Stimulated activated CD8-positive, alpha-beta memory T cell treated with anti-CD3 and anti-CD28 coated beads, Interleukin-7, amount 100 ng/mL, for 24 hours (primary cell): ENCODE data around the gene ULK2.
"Not testable (repeated sequence)": the region's sequence is repeated elsewhere in the genome, so short reads cannot be mapped to it uniquely, and the experiment has no call there.

ENCODE experiments used
- DNase-seq: peaks from one replicate; pipeline ENCODE4 v3.0.0-alpha.2; 2020; ENCODE audit warnings: low read depth

ULK2 gene

GRCh38 chr17:19865021-19865420 lies 2.7 kb downstream of the ULK2 start:
- DNase-seq: no peak

- DNase-seq: not testable (repeated sequence)
Measured at GRCh38 chr17:19860647-19861177, 7.0 kb downstream of the ULK2 start.

GRCh38 chr17:19857640-19858039 lies 10.1 kb downstream of the ULK2 start:
- DNase-seq: no peak

GRCh38 chr17:19833914-19834313 lies 33.8 kb downstream of the ULK2 start:
- DNase-seq: no peak

GRCh38 chr17:19830061-19830460 lies 37.7 kb downstream of the ULK2 start:
- DNase-seq: no peak

- DNase-seq: no peak
Measured at GRCh38 chr17:19812407-19812806, 55.3 kb downstream of the ULK2 start.

- no peak for DNase-seq
Measured at GRCh38 chr17:19805006-19805405, 62.7 kb downstream of the ULK2 start.

- DNase-seq: no peak
Measured at GRCh38 chr17:19800571-19800970, 67.2 kb downstream of the ULK2 start.

- no peak for DNase-seq
Measured at GRCh38 chr17:19799796-19800195, 67.9 kb downstream of the ULK2 start.

GRCh38 chr17:19796457-19796856 lies 71.3 kb downstream of the ULK2 start:
- DNase-seq: no peak

- DNase-seq: no peak
Measured at GRCh38 chr17:19791918-19792550, 75.7 kb downstream of the ULK2 start.

GRCh38 chr17:19787733-19788357 lies 79.9 kb downstream of the ULK2 start:
- DNase-seq: no peak

- DNase-seq: no peak
Measured at GRCh38 chr17:19785854-19786253, 81.9 kb downstream of the ULK2 start.

GRCh38 chr17:19781488-19782458 lies 86.0 kb downstream of the ULK2 start:
- no peak for DNase-seq

- no peak for DNase-seq
Measured at GRCh38 chr17:19780846-19781245, 86.9 kb downstream of the ULK2 start.

GRCh38 chr17:19773534-19773933 lies 94.2 kb downstream of the ULK2 start:
- DNase-seq: no peak

- no peak for DNase-seq
Measured at GRCh38 chr17:19771971-19772630, 95.6 kb downstream of the ULK2 start.

GRCh38 chr17:19770985-19771735 lies 96.6 kb downstream of the ULK2 start:
- no peak for DNase-seq

- DNase-seq: no peak
Measured at GRCh38 chr17:19769946-19770652, 97.6 kb downstream of the ULK2 start.

GRCh38 chr17:19768046-19768782 lies 99.5 kb downstream of the ULK2 start:
- DNase-seq: no peak
